T-helper 2 cell treated with Interferon-gamma antibody and Interleukin-4, amounts not matched to agents 100 ng/mL and 5 ng/mL, for 36 hours (primary cell): Measurements from ENCODE around the gene WFDC2. TPM values are rescaled to one million over a fixed set of nuclear protein-coding genes. Genes with fewer than 3 reads are reported as not detected.

Experiments used
- intact Hi-C: fragments of 100-400 bp; cut with micrococcal nuclease; formaldehyde crosslinking; loops from one replicate; pipeline ENCODE4 v1.15.1; 2023
- total RNA-seq: library from RNA; stranded (reverse); gene quantifications from 2 replicates; pipeline ENCODE4 v1.2.3, GENCODE V29; 2022

Gene WFDC2
- total RNA-seq, 1 donor from 2014 or later, result not detected

DNA sequence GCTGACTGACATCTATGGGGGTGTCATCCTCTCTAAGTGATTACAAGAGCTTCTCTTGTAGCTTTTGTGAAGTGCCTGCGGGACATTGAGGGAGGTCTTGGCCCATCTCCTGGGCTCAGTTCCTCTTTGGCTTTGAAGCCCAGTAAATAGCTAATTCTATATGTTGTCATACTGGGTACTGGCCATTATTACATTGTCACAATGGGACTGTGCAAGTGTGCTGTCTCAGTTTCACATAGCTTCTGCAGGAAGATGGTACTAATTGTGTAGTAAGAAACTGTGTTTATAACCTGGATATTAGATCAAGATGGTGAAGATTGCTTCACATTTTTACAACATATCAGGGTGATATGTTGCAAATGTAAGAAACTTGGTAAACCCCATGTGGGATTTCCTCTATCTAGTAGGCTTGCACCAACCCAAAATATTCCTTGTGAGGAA is 26.0 kb downstream of the WFDC2 start:
- intact Hi-C loops, result no loop called here

GRCh38 chr20:45496166-45496565 is 26.6 kb downstream of the WFDC2 start:
- intact Hi-C loops, result no loop called here

DNA sequence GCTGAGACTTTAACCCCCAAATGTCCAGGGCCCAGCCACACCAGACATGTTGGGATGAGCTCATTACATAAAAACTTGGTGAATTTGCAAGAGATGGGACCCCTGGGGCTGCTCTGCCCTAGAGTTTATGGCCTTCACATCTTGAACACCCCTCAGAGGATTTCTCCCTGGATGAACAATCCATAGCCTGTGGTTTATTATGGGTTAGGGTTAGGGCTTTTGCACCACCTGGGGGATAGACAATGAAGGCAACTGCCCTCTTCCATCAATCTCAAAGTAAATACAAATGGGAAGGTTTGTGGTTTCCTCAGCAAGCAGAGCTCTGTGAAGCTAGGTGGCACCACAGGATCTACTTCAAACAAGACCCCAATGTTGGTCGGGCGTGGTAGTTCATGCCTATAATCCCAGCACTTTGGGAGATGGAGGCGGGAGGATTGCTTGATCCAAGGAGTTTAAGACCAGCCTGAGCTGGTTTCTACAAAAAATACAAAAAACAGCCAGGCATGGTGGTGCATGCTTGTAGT is 28.5 kb downstream of the WFDC2 start:
- intact Hi-C loops, result no loop called here

- intact Hi-C loops, result no loop called here
Measured at GRCh38 chr20:45500022-45500421, 30.5 kb downstream of the WFDC2 start.

DNA sequence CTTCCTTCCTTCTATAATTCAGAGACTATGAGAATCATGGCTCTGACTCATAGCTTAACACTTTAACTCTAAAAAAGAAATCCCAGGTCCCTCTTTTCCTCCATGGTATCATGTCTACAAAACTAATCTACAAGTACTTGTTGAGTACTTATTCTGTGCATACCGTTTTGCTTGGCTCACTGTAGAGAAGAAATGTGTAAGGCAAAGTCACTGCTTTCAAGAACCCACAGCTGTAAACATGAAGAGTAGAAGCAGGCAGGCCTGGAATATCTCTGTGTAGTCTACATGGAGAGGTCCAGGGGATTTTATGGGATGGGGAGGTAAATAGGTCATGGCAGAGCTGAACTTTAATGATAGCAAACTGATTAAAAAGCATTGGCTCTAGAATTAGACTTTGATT is 32.0 kb downstream of the WFDC2 start:
- intact Hi-C loops, result no loop called here

- intact Hi-C loops, result no loop called here
Measured at GRCh38 chr20:45502561-45502960, 33.0 kb downstream of the WFDC2 start.

- intact Hi-C loops, result no loop called here
Measured at GRCh38 chr20:45503403-45503802, 33.9 kb downstream of the WFDC2 start.

GRCh38 chr20:45506398-45506797 is 36.8 kb downstream of the WFDC2 start:
- intact Hi-C loops, result no loop called here

DNA sequence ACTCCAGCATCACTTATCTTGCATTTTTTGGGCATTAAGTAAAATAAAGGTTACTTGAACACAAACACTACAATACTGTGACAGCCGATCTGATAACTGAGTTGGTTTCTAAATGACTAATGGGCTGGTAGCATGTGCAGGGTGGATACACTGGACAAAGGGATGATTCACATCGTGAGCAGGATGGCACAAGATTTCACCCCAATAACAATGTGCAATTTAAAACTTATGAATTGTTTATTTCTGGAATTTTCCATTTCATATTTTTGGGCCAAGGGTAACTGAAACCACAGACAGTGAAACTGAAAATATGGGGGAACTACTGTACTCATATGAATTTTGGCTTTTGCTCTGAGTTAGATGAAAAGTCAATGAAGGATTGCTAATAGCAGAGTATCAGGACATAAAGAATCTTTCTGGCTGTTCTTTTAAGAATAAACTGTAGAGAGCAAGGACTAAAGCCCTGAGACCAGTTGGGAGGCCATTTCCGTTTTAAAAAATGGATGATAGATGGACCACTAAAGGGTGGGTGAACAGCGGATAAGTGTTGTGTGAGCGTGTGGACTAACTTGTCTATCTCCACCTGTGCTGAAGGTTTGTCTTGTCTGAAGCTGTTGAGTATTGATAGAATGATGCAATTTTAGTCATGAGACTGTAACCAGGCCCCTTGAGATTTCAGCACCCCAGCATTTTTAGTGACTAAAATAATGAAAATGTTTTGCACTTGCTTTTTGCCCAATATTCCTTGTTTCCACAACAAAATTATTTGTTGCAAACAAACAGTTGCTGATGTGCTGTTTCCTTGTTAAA is 37.7 kb downstream of the WFDC2 start:
- intact Hi-C loops, result no loop called here

DNA sequence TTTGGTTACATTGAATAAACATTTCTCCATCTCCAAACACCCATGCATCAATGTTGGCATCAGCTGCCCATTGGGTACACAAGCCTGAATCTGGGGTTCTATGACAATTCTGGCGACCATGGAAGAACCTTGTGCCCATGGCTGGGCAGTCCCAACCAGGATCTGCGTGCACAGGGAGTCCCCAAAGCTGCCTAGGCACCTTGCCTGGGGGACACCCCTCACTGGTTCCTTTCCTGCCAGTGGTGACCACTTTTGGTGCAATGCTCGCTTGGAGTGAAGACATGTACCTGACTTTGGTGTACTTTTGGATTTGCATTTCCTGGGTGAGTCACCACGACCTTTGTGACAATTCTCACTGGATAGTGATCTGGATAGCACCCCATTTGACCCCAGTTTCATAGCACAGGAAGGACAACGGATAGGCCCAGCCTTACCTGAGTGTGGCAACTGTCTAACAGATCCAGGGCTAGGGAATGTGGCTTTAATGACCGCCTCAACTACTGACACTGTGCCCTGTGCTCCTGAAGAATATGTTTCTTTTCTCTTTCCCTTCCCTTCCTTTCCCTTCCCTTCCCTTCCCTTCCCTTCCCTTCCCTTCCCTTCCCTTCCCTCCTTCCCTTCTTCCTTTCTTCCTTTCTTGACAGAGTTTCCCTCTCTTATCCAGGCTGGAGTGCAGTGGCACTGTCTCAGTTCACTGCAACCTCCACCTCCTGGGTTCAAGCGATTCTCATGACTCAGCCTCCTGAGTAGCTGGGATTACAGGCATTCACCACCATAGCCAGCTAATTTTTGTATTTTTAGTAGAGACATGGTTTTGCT is 38.7 kb downstream of the WFDC2 start:
- intact Hi-C loops, result no loop called here

- intact Hi-C loops, result no loop called here
Measured at GRCh38 chr20:45509091-45509490, 39.5 kb downstream of the WFDC2 start.

- intact Hi-C loops, result no loop called here
Measured at GRCh38 chr20:45510242-45510862, 40.8 kb downstream of the WFDC2 start.

DNA sequence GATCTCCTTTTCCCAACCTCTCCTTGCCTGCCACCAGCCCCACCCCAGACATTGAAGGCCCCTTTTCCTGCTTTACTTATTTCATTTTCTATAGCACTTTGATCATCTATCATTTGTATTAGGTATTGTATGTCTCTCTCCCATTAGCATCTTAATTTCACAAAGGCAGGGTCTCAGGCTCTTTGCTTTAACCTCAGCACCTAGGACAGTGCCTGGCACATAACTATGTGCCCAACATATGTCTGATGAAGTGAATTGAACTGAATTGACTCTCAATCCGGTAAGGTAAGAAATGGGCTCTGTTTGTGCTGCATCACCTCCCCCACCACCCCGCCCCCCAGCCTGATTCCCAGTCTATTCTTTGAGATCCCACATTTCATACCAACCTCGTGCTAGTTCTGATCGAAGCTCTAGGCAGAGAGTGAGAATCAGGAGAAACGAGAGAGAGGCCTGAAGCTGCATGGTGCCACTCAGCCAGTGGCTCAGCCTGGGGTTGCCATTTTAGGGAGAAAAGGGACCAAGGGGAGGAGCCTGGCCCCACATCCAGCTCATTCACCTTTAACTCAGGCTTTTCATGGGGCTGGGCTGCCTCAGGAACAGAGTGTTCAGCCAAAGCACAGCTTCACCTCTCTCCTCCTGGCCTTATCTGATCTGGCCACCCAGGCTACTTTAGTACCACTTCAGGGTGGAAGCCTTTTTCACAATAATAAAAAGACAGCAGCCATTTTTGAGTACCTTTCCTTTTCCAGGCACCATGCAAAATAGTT is 45.8 kb downstream of the WFDC2 start, which contains the start of gene SPINT3:
Gene SPINT3, minus strand, starts transcription at position 476 of the 767 bp plus-strand sequence. Its CDS starts 14 bp downstream, at position 462.
- intact Hi-C loops, result no loop called here

DNA sequence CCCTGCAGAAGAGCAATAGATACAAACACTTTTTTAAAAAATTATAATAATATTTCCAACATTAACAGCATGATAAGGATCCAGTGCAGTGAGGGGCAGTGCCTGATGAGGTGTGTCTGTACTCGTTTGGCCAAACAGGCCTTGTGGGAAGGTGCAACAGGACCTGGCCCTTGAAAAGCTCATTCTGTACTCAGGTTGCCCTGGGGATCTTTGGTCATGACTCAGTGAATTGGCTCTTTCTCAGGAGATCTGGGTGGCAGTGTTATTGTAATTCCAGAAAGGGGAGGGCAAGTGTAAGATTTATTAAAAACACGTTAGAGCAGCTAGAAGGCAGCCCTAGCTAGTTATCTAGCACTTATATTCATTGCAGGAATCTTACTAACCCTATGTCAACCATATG is 48.7 kb downstream of the WFDC2 start:
- intact Hi-C loops, result no loop called here

- intact Hi-C loops, result no loop called here
Measured at GRCh38 chr20:45523821-45524220, 54.3 kb downstream of the WFDC2 start.

- intact Hi-C loops, result no loop called here
Measured at GRCh38 chr20:45527294-45527693, 57.7 kb downstream of the WFDC2 start.

Other genes with a start within 250 kb of the WFDC2 start
- not detected in 2 replicates for gene SEMG2, start 248.4 kb upstream of the WFDC2 start, total RNA-seq
- gene SLPI, start 215.2 kb upstream of the WFDC2 start, total RNA-seq, result not detected in 2 replicates
- gene RBPJL, start 162.9 kb upstream of the WFDC2 start, total RNA-seq, result not detected in 2 replicates
- 0.16 and 0.34 TPM in 2 replicates for gene MATN4, start 161.5 kb upstream of the WFDC2 start, total RNA-seq
- 21.9 and 24.6 TPM in 2 replicates for gene SDC4, start 121.3 kb upstream of the WFDC2 start, total RNA-seq
- 17.8 and 19.6 TPM in 2 replicates for gene SYS1, start 106.6 kb upstream of the WFDC2 start, total RNA-seq
- 0.09 and 0.11 TPM in 2 replicates for gene TP53TG5, start 91.4 kb upstream of the WFDC2 start, total RNA-seq
- gene DBNDD2, start 61.5 kb upstream of the WFDC2 start, total RNA-seq, result 10.6 and 10.9 TPM in 2 replicates
- gene PIGT, start 53.6 kb upstream of the WFDC2 start, total RNA-seq, result 70.6 and 72.5 TPM in 2 replicates
- gene SPINT3, start 45.9 kb downstream of the WFDC2 start, total RNA-seq, result not detected in 2 replicates
- gene WFDC6, start 69.7 kb downstream of the WFDC2 start, total RNA-seq, result not detected in 2 replicates
- not detected in 2 replicates for gene EPPIN, start 77.6 kb downstream of the WFDC2 start, total RNA-seq
- not detected in 2 replicates for gene WFDC8, start 109.5 kb downstream of the WFDC2 start, total RNA-seq
- not detected in 2 replicates for gene WFDC10A, start 160.0 kb downstream of the WFDC2 start, total RNA-seq
- gene WFDC9, start 161.5 kb downstream of the WFDC2 start, total RNA-seq, result not detected in 2 replicates
- not detected in 2 replicates for gene WFDC11, start 200.5 kb downstream of the WFDC2 start, total RNA-seq
- not detected in 2 replicates for gene WFDC13, start 232.3 kb downstream of the WFDC2 start, total RNA-seq
- gene WFDC10B, start 235.3 kb downstream of the WFDC2 start, total RNA-seq, result not detected in 2 replicates